GM18873 (cell line): ENCODE data around the gene MTHFSD.

ENCODE experiments used
- ATAC-seq: cut with Tn5 transposase; IDR thresholded peaks from one replicate; pipeline ENCODE4 v1.9.1; 2021; ENCODE audit warnings: mild to moderate bottlenecking, moderate library complexity, moderate number of reproducible peaks; ENCODE audit not compliant: unreplicated experiment, low FRiP score

The MTHFSD gene

GRCh38 chr16:86492961-86493629 is 61.9 kb downstream of the MTHFSD start:
- no peak for ATAC-seq

- no peak for ATAC-seq
Observed at GRCh38 chr16:86492267-86492960, 62.6 kb downstream of the MTHFSD start.

- no peak for ATAC-seq
Observed at GRCh38 chr16:86491640-86492023, 63.4 kb downstream of the MTHFSD start.

- no peak for ATAC-seq
Observed at GRCh38 chr16:86490859-86491639, 64.0 kb downstream of the MTHFSD start.

GRCh38 chr16:86485746-86486145 is 69.3 kb downstream of the MTHFSD start:
- ATAC-seq = no peak

- no peak for ATAC-seq
Observed at GRCh38 chr16:86484240-86484639, 70.8 kb downstream of the MTHFSD start.

- no peak for ATAC-seq
Observed at GRCh38 chr16:86481607-86482006, 73.4 kb downstream of the MTHFSD start.

GRCh38 chr16:86480444-86480843 is 74.6 kb downstream of the MTHFSD start:
- ATAC-seq = no peak
